Gastroesophageal sphincter (tissue), 3 donors: ENCODE data around the gene LHFPL5.

Experiments
- EP300 ChIP-seq: sonication (generic); formaldehyde crosslinking; IDR thresholded peaks from one replicate; pipeline ENCODE4 v1.6.1; 2017; ENCODE audit warnings: antibody characterized with exemption, mild to moderate bottlenecking
- POLR2A ChIP-seq, 2 donors: fragments of 450-650 bp; IDR thresholded peaks; one replicate each; pipeline ENCODE4 v1.6.1; 2017; ENCODE audit warnings: antibody characterized with exemption in 2 of 2, mild to moderate bottlenecking in 2 of 2, moderate library complexity in 1 of 2
- TF ChIP-seq, protein P1 (sequence below), 4 experiments: fragments of 200-600 bp in 2 of 4; fragments of 450-650 bp in 2 of 4; sonication (generic) in 1 of 4; IDR thresholded peaks; one replicate each; pipeline ENCODE4 v1.5.1; 2017 to 2019; ENCODE audit warnings: antibody characterized with exemption in 4 of 4, mild to moderate bottlenecking in 2 of 4, moderate library complexity in 2 of 4

DNA sequence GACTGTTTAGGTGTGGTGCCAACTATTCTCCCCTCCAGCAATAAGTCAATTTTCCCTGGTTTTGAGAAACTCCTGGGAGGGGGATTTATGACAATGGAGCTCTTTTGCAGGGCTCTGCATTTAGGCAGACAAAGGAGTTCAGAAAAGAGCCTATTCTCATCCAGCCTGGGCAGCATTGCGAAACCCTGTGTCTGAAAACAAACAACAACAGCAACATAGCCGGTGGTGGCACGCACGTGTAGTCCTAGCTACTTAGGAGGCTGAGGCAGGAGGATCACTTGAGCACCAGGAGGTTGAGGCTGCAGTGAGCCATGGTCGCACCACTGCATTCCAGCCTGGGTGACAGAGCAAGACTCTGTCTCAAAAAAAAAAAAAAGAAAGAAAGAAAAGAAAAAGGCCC is 14.5 kb upstream of the LHFPL5 start:
- TF ChIP-seq POLR2A (IDR thresholded peaks at IDR 0.05), result no peak
- TF ChIP-seq, protein P1, sequence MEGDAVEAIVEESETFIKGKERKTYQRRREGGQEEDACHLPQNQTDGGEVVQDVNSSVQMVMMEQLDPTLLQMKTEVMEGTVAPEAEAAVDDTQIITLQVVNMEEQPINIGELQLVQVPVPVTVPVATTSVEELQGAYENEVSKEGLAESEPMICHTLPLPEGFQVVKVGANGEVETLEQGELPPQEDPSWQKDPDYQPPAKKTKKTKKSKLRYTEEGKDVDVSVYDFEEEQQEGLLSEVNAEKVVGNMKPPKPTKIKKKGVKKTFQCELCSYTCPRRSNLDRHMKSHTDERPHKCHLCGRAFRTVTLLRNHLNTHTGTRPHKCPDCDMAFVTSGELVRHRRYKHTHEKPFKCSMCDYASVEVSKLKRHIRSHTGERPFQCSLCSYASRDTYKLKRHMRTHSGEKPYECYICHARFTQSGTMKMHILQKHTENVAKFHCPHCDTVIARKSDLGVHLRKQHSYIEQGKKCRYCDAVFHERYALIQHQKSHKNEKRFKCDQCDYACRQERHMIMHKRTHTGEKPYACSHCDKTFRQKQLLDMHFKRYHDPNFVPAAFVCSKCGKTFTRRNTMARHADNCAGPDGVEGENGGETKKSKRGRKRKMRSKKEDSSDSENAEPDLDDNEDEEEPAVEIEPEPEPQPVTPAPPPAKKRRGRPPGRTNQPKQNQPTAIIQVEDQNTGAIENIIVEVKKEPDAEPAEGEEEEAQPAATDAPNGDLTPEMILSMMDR (IDR thresholded peaks at IDR 0.05), result no peak
- no peak for TF ChIP-seq EP300
